Activated CD4-positive, alpha-beta T cell treated with anti-CD3 and anti-CD28 coated beads, Interleukin-10, Interleukin-2, amounts not matched to agents 100 ng/mL and 50 ng/mL, durations not matched to agents 16 hours and 8 hours (primary cell): ENCODE measurements around the gene RHBDF2.
"Not testable (repeated sequence)": the region's sequence is repeated elsewhere in the genome, so short reads cannot be mapped to it uniquely, and the experiment has no call there.

Source experiments
- DNase-seq: peaks from one replicate; pipeline ENCODE4 v3.0.0-alpha.2; 2020

RHBDF2 gene

DNA sequence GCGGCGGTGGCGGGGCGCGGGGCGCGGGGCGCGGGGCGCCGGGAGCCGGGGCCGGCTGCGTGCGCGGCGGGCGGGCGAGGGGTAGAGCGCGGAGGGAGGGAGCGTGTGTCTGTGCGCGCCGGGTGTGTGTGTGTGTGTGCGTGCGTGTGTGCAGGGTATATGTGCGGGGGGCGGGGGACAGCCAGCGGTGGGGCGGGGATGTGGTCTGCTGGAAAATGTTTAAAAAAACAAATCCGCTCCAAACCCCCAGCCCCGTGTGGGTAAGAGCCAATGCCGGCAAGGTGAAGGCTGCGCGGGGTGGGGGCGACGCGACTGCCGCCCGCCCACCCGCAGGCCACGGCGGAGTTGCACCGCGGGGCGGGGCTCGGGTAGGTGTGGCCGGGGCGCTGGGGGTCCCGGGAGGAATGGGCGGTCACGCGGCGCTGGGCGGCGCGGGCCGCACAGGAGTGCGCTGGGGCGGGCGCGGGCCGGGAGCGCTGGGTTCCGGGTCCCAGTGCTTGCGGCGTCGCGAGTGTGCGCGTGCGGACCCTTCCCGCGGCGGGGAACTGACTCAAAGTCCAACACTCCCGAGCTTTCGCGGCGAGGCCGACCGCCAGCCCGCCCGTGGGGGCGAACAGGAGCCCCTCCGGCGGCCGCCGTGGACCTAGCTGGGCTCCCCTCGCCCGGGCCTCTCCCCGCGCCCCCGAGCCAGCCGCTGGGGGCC lies 36.5 kb upstream of the RHBDF2 start, which contains the start of gene CYGB:
CYGB (minus strand) TSS at position 132 of the 703 bp plus-strand sequence. CDS start 167 bp downstream, outside the sequence.
- no peak for DNase-seq

DNA sequence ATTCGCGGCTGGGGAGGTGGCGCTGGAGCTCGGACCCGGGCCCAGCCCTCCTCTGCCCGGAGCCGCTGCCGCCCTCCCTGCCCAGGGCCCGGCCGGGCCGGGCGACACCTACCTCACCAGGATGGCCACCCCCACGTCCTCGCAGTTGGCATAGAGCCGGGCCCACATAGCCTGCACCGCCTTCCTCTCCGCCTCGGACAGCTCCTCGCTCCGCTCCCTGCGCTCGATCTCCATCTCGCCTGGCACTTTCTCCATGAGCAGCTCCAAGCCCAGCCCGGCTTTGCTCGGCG lies 36.0 kb upstream of the RHBDF2 start:
- no peak for DNase-seq

DNA sequence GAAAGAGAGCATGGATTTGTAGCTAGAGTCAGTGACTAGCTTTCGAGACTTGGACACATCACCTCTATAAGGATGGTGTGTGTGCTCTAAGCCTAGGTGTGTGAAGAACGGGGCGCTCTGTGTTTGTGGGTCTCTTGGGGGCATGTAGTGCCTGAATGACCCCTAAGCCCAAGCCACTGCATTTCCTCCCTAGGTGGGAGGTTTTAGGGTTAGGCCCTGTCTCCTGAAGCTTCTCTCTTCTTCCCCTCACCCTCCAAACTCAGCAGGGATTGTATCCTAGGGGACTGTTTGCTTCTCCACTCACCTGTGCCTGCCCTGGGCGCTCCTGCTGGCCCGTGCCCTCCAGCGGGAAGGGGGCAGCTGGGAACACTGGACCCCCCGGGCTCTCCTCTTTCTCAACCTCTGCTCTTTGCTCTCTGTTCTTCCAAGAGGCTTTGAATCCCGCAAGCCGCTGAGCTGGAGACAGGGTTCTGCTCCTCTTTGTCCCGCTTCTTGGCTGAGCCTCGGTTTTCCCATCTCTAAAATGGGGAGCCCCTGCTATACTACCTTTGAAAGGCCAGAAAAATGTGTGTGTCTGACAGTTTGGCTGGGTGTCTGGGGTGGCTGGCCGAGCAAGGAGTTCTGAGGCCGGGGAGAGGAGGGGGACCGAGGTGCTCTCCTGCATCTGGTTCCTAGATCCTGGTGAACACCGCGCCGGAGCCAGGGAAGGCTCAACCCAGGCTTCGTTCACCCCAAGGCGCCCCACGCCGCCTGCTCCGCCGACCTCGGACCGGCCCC lies 35.5 kb upstream of the RHBDF2 start:
- no peak for DNase-seq

DNA sequence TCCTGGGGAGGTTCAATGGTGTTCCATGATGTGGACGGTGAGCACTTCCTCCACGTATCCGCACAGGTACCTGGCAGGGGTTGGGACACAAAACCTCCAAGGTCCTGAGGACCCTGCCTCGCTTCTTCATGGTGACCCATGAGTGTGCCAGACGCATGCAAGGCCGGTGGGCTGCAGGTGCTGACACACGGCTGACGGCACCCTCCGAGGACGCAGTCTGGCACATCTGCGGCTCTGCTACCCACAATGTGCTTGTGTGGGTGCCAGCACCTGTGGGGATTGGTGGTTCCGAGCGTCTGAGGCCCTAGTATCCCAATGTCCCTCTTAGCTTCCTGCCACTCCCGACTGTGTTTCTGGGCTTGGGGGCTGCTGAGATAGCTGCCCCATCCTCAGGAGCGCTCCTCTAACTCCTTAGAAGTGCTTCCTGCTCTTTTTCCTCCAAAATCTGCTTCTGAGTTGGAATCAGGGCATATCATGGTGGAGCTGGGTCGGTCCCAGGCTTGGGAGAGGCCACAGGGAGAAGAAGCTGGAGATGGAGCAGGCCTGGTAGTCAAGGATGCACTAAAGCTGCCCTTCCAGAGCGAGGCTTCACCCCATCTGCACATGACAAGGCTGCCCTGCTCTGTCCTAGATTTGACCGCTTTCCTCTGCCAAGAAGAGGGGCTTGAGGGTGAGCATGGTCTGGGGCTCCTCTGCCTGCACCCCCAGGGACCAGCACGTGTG lies 34.7 kb upstream of the RHBDF2 start:
- no peak for DNase-seq

DNA sequence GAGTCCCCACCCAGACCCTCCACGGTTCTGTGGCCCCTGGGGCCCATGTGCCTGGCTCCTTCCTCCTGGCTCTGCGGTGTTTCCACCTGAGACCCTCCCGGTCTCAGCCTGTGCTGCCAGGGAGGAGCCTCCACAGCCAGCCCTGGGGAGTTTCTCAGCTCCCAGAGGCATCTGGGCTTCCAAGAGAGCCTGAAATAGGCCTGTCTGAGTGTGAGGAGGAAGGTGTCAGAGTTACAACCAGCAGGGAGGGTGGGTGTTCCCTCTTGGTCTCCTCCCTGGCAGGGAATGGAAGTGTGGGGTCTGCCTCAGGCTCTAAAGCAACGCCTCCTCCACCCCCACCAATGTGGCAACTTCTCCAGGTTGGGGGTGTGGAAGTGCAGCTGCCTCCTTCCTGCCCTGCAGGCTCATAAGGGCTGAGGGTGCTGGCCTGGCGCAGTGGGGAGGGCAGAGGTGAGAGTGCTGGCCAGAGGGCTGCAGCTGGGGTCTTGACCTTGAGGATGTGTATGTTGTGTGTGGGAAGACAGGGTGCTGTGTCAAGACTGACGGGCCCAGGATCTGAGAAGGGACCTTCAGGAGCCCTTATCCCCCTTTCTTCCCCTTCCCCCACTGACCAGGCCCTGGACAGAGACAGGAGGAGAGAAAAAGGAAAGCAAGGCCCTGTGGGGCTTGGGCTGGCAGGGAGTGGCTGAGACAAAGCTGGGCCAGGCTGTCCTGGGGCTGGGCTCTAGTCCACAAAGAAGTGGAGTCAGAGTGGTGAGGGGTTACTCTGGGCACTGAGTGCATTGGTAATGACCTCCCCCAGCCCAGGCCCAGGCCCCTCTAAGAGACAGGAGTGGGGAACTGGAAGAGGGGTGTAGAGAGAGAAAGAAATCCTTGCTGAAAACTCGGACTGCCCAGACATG lies 33.9 kb upstream of the RHBDF2 start:
- DNase-seq = no peak

DNA sequence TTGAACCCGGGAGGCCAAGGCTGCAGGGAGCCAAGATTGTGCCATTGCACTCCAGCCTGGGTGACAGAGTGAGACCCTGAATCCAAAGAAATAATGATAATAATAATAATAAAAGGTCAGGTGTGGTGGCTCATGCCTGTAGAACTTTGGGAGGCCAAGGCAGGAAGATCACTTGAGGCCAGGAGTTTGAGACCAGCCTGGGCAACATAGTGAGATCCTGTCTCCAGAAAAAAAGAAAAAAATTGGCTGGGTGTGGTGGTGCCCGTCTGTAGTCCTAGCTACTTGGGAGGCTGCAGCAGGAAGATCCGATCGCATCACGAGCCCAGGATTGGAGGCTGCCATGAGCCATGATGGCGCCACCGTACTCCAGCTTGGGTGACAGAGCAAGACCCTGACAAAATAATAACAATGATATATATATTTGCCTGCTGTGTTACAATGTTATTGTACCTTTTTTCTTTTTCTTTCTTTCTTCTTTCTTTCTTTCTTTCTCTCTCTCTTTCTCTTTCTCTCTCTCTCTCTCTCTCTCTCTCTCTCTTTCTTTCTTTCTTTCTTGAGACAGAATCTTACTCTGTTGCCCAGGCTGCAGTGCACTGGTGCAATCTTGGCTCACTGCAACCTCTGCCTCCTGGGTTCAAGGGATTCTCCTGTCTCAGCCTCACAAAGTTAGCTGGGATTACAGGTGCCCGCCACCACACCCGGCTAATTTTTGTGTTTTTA lies 32.6 kb upstream of the RHBDF2 start:
- not testable (repeated sequence) for DNase-seq

DNA sequence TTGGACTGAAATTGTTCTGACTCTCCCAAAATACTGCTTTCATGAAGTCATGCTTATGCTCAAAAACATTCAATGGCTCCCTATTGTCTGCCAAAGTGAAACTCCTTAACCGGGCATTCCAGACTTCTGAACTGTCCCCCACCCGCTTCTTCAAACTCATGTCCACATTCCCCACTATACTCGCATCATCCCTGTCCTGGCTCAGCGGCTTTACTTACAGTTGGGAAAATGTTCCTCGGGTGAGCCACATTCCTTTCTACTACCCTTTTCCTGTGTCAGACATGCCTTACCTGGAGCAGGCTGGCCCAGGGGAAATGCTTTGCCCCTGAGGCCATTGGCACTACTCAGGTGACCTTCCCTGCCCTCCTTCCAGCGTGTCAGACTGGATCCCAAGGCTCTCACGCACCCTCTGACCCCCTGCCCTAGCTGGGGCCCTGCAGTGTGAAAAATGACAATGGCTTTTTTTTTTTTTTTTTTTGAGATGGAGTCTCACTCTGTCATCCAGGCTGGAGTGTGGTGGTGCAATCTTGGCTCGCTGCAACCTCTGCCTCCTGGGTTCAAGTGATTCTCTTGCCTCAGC lies 30.9 kb upstream of the RHBDF2 start:
- no peak for DNase-seq

DNA sequence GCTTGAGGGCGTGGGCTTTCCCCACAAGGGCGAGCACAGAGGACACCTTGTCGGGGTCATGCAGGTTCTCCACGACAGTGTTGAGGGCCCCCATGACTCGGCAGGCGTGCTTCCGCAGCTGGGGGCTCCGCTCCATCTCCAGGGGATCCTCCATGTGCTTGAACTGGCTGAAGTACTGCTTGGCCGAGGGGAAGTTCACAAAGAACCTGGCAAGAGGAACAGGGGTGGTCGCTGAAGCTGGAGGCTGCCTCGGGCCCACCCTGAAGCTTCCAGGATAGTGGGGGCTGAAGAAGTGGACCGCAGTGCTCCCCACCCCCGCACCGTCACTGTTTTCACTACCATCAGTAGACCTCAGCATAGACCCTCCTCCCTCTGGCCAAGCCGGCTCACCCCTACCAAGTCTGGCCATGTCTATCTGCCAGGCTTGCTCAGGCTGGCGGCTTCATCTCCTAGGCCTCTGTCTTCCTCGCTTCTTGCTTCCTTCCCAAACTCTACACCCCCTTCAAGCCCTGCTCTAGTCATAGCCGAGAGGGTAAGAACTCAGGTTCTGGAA lies 30.3 kb upstream of the RHBDF2 start:
- no peak for DNase-seq

DNA sequence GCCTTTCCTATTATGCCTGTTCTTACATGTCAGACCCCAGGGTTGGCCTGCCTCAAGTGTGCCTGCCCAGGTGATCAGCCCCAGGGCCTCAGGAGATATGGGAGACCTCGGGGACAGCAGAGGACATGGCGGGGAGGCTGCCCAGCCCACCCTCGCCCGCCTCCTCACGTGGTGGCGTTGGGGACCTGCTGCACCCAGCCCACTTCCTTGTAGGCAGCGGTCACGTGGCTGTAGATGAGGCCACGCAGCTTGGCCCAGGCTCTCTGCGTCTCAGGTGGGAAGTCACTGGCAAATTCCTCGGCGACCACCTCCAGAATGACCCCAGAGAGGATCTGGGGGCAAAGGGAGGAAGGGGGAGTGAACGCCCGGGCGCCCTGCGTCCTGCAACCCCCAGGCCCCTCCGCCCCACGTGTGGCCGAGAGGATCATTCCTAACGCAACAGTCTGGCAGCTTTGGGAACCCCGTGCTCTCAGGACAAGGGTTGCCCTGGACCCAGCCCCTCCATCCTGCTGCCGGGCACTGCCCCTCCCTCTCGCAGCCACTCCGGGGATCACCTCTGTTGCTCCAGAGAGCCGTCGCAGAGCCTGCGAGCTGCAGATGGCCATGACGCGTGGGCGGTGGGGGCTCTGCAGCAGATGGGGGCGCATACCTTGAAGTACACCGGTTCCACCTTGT lies 29.7 kb upstream of the RHBDF2 start:
- no peak for DNase-seq

DNA sequence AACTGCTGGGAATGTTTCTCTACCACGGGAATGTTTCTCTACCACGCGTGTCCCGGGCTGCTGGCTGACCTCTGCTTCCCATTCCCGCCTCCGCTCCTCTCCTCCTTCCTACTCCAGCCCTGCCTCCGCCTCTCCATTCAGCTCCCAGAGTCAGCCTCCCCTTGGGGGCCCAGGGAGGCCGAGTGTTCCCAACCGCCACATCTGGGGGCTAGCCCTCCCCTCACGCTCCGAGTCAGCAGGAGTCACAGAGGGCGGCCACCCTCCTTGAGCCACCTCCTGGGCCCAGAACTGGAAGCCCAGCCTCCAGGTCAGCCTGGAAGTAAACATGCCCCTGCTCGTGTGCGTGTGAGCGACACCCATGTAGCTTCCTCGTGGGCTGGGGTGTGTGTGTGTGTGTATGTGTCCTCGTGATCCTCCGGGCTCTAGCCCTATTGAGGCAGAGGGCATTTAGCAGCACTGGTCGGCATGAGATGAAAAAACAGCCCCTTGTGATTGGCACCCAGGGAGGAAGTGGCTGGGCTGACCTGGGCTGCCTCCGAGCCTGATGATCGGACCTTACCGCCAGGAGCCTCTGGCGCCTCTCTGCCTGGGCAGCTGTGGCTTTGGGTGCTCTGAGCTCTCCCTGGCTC lies 29.0 kb upstream of the RHBDF2 start:
- DNase-seq = no peak

DNA sequence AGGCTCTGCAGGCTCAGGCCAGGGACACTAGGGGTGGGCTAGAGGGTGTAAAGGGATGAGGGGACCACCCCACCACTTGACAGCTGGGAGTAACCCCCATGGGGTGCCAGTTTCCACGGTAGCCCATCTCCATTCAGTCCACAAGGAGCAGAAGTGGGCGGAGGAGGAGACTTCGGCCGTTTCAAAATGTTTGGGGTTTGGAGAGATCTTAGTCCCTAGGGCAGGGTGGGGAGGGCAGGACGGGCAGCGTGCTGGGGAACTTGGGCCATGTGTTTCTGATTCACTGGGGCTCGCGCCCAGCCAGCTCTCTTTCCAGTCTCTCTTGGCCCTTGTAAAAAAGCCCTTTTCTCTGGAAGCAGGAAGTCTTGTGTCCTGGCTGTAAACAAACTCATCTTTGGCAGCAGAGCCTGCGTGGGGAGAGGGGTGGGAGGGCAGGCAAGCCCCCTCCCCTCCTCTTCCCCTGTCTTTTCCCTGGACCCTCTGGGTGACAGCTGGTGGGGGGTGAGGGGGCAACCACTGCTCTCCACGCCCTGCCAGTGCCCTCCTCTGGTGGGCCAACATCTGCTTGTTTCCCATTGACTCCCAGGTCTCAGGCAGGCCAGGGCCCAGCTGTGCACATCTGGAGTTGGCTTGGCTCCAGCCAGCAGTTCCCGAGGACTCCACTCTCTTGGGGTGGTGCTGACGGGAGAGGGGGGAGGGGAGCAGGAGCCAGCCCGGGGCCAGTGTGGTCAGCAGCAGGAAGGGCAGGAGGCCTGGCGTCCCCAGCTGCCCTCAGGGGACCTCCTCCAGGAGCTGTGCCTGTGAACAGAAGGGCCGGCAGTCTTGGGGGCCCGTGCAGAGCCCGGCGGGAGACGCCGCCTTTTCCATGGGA lies 28.2 kb upstream of the RHBDF2 start:
- no peak for DNase-seq

DNA sequence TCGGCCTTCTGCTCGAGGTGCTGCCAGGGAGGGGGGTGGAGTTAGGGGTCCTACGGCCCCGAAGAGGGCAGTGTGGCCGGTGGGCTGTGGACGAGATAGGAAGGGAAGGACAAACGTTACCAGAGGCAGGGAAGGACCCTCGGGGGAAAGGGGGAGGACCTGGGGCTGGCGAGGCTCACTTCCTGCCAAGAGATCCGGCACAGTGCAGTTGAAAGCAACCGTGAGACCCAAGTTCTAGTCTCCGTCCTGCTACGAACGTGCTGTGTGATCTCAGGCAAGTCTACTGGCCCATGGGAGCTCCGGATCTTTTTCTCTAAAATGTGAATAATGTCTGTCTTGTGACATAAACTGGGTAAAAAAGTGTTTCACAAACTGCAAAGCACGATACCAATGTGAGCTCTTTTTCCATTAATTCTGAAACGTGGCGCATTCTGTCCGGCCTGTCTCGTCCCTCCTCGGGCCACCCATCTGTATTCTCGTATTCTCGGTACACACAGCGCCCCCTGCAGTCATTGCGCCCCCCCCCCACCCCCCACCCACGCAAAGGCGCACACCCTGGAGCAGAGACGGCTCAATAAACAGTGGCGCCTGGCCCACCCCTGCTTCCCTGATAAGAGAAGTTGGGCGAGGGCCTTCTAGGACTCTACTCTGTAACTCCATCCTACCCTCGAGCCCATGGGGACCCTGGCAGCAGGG lies 27.5 kb upstream of the RHBDF2 start:
- DNase-seq = no peak

DNA sequence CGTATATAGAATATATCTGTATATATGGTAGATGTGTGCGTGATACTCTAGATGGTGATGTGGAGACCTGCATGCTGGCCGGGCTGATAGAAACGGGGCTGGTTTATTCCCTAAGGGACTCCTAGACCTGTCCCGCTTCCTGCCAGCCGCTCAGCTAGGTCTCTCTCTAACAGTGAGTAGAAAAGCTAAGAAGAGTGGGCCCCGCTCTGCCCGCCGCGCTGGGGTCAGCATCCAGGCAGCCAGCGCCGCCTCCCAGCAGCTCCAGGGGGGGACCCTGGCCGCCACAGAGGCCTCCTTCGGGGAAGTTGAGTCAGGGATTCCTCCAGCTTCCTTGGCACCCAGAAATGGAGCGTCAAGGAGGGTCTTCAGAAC lies 26.9 kb upstream of the RHBDF2 start:
- no peak for DNase-seq

DNA sequence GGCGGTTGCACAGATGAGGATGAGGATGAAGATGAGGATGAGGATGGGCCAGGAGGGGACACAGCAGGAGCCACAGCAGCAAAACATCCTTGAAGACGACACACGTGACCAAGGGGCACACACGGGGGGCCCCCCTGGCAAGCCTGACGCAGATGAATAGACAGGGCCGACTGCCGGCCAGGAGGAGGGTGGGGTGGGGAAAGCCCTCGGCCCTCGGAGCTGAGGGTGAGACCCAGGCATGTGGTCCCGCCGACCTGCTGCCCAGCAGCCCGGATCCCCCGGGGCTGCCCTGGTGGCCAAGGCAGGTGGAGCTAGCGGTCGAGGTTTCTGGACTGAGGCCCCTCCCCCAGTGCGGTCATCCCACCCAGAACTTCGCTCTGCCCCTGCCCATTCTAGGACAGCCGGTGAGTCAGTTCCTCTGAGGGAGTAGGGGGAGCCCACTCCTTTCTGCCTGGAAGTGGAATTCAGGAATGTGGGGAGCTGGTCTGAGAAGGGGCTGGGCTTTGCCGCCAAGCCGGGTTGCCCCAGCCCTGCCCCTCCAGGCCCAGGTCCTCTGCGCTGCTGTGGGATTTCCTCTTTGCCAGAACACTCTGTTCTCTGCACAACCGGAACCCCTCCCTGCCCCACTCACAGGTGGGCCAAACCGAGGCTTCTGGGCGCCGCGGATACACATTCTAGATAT lies 26.3 kb upstream of the RHBDF2 start:
- DNase-seq = no peak

DNA sequence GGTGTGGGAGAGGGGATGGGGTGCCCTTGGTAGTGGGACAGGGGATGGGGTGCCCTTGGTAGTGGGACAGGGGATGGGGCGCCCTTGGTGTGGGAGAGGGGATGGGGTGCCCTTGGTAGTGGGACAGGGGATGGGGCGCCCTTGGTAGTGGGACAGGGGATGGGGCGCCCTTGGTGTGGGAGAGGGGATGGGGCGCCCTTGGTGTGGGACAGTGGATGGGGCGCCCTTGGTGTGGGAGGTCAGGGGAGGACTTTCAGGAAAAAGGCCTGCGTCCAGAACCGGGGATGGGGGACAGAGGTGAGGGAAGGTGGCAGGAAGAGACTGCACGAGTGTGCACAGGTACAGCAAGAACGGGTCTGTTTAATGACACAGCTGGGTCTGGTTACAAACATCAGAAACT lies 25.8 kb upstream of the RHBDF2 start:
- DNase-seq = not testable (repeated sequence)

DNA sequence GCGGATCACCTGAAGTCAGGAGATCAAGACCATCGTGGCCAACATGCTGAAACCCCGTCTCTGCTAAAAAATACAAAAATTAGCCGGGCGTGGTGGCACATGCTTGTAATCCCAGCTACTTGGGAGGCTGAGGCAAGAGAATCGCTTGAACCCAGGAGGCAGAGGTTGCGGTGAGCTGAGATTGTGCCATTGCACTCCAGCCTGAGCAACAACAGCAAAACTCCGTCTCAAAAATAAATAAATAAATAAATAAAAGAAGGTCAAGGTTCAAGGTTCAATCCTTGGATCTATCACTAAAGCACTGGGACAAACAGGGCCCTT lies 24.2 kb upstream of the RHBDF2 start:
- not testable (repeated sequence) for DNase-seq

DNA sequence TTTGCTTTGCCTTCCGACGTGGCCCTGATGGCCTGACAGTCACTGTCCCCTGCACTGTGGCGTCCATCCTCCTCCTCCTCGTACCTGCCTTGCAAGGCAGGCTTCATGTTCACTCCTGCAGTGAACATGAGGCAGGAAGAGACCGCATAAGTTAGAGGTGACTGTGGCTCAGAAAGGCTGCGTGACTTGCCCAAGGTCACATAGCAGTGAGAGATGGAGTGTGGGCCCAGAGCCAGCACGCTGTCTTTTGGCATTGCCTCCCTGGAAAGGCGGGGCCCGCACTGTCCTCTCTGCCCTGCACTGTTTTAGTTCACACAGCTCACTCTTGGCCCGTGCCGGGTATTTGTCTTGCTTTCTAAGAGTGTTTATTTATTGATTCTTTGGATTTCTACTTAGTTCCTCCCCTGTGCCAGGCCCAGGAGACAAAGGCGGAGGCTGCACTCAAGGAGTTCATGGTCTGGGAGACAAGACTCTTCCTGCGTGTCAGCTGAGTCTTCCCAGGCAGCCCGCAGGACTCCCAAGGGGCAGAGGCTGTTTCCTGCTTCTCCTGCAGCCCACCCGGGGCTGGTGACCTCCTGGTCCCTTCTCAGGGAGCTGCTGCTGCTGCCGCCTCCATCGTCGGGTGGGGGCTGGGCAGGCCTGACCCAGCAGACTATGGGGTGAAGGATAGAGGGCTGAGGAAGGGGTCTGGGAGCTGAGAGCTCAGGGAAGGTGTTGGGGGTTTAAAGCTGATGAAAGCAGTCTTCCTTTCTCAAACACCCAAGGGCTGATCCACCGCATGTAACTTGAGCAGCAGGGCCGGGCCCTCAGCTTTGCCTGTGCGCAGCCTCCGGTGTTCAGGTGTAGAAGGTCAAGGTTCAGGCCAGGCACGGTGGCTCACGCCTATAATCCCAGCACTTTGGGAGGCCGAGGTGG lies 23.6 kb upstream of the RHBDF2 start:
- no peak for DNase-seq
